ENCODE measurements around the gene NKG7.

NKG7 gene

GRCh38 chr19:51333836-51334460 is 38.5 kb downstream of the NKG7 start:
- no peak for DNase-seq

- no peak for DNase-seq
Measured at GRCh38 chr19:51331716-51332115, 40.7 kb downstream of the NKG7 start.

GRCh38 chr19:51331193-51331592 is 41.3 kb downstream of the NKG7 start:
- DNase-seq = no peak

- no peak for DNase-seq
Measured at GRCh38 chr19:51330366-51330765, 42.1 kb downstream of the NKG7 start.

- no peak for DNase-seq
Measured at GRCh38 chr19:51329411-51329810, 43.0 kb downstream of the NKG7 start.

- peak; percentile 42 for DNase-seq
Measured at GRCh38 chr19:51327066-51328001, 45.1 kb downstream of the NKG7 start.

- no peak for DNase-seq
Measured at GRCh38 chr19:51326216-51327065, 46.0 kb downstream of the NKG7 start.

- DNase-seq = no peak
Measured at GRCh38 chr19:51325161-51325976, 47.1 kb downstream of the NKG7 start.

- no peak for DNase-seq
Measured at GRCh38 chr19:51324167-51324481, 48.3 kb downstream of the NKG7 start.

GRCh38 chr19:51323481-51324166 is 48.8 kb downstream of the NKG7 start:
- no peak for DNase-seq

GRCh38 chr19:51321799-51322198 is 50.7 kb downstream of the NKG7 start:
- no peak for DNase-seq
